Natural killer cell (primary cell): ENCODE measurements around the gene TET1. TPM values are rescaled to one million over a fixed set of nuclear protein-coding genes. Genes with fewer than 3 reads are reported as not detected.
"Not testable (repeated sequence)": the region's sequence is repeated elsewhere in the genome, so short reads cannot be mapped to it uniquely, and the experiment has no call there.

Experiments used
- ATAC-seq, 3 donors: fragments of 150-1000 bp in 2 of 3; fragments of 200-7000 bp in 1 of 3; cut with Tn5 transposase; 1 replicate in 1 of 3; 2 replicates in 2 of 3; pipeline ENCODE4 v1.10.0; 2021; ENCODE audit warnings: mild to moderate bottlenecking in 2 of 3, moderate library complexity in 2 of 3
- DNase-seq, 2 donors: peaks; one replicate each; pipeline versions ENCODE4 v3.0.0 to v3.0.0-alpha.2; 2013 to 2021; ENCODE audit warnings: mixed read lengths in 1 of 2
- H3K27ac ChIP-seq: one replicate; pipeline ENCODE4 v1.5.1; 2013; ENCODE audit warnings: mild to moderate bottlenecking, low read length
- H3K27me3 ChIP-seq: one replicate; pipeline ENCODE4 v1.6.1; 2013; ENCODE audit warnings: low read length; ENCODE audit not compliant: control insufficient read depth, insufficient read depth
- H3K36me3 ChIP-seq: one replicate; pipeline ENCODE4 v1.6.1; 2013; ENCODE audit warnings: low read length; ENCODE audit not compliant: control insufficient read depth, insufficient read depth
- H3K4me1 ChIP-seq: one replicate; pipeline ENCODE4 v1.6.1; 2013; ENCODE audit warnings: low read length; ENCODE audit not compliant: control insufficient read depth, insufficient read depth
- H3K4me3 ChIP-seq: one replicate; pipeline ENCODE4 v1.5.1; 2013; ENCODE audit warnings: low read length
- H3K9me3 ChIP-seq: one replicate; pipeline ENCODE4 v1.6.1; 2013; ENCODE audit warnings: low read length; ENCODE audit not compliant: control insufficient read depth, insufficient read depth
- H3K27ac Mint-ChIP-seq, 2 donors: one replicate each; pipeline ENCODE4 v1.8.0; 2022; ENCODE audit warnings: mild to moderate bottlenecking in 2 of 2, mixed read lengths in 2 of 2, moderate library complexity in 1 of 2
- H3K27me3 Mint-ChIP-seq, 2 donors: one replicate each; pipeline ENCODE4 v1.8.0; 2022; ENCODE audit warnings: low read depth in 2 of 2, mixed read lengths in 2 of 2
- H3K36me3 Mint-ChIP-seq: one replicate; pipeline ENCODE4 v1.8.0; 2022; ENCODE audit warnings: mixed read lengths
- H3K4me1 Mint-ChIP-seq, 2 donors: one replicate each; pipeline ENCODE4 v1.8.0; 2022; ENCODE audit warnings: mixed read lengths in 2 of 2
- H3K4me3 Mint-ChIP-seq: one replicate; pipeline ENCODE4 v1.8.0; 2022; ENCODE audit warnings: mild to moderate bottlenecking, moderate library complexity, mixed read lengths
- H3K9me3 Mint-ChIP-seq, 2 donors: one replicate each; pipeline ENCODE4 v1.8.0; 2022; ENCODE audit warnings: mixed read lengths in 2 of 2
- CTCF ChIP-seq: fragments of 200-600 bp; IDR thresholded peaks from one replicate; pipeline ENCODE4 v1.8.0; 2022; ENCODE audit warnings: antibody characterized with exemption
- WGBS: methylation state at CpG from one replicate; pipeline ENCODE4 v1.1.7; 2013; ENCODE audit warnings: missing lambda C conversion rate; ENCODE audit not compliant: insufficient coverage; 5-methylcytosine and 5-hydroxymethylcytosine counted together
- intact Hi-C: fragments of 100-400 bp; cut with micrococcal nuclease; formaldehyde crosslinking; loops from one replicate; pipeline ENCODE4 v1.14.2; 2022
- total RNA-seq, 4 donors: library from RNA; stranded (reverse); fragments of 120-200 nt in 1 of 4; gene quantifications; one replicate each; pipeline versions ENCODE4 v1.2.3 to v1.2.4, GENCODE V29; 2013 to 2022

The TET1 gene
- total RNA-seq, 3 donors from 2014 or later (not counting 1 experiment from before 2014, with no cell fraction given), result 4.0 to 5.9 (median 4.5) TPM

- 98% methylated on average over 4 of the region's 6 CpGs for WGBS
- no peak for DNase-seq
- Histone ChIP-seq H3K9me3 (no peaks in the 10 kb centered on the region), H3K36me3 (peaks cover 78% of the 10 kb centered on the region), H3K27ac (no peak overlapping the region), H3K4me3 (no peak overlapping the region), H3K27me3 (no peaks in the 10 kb centered on the region), H3K4me1 (no peaks in the 10 kb centered on the region)
- H3K4me1 Mint-ChIP-seq, result peaks cover 7 to 10% of the 10 kb centered on the region in 2 donors
- no peak overlapping the region for H3K27ac Mint-ChIP-seq
- no peaks in the 10 kb centered on the region for H3K27me3 Mint-ChIP-seq
- peaks cover 16% of the 10 kb centered on the region for H3K36me3 Mint-ChIP-seq
- no peaks in the 10 kb centered on the region for H3K9me3 Mint-ChIP-seq
- no peak for ATAC-seq
- H3K4me3 Mint-ChIP-seq, result no peak overlapping the region
- no peak for TF ChIP-seq CTCF
- intact Hi-C loops, result no loop called here
These were observed 175.0 kb downstream of the TET1 start for GRCh38 chr10:68735119-68735518.

GRCh38 chr10:68735739-68736138, 175.6 kb downstream of the TET1 start:
- DNase-seq, H3K9me3 Mint-ChIP-seq, H3K4me3 ChIP-seq, H3K4me3 Mint-ChIP-seq, H3K27ac Mint-ChIP-seq, intact Hi-C loops, H3K4me1 ChIP-seq, H3K27me3 ChIP-seq, H3K9me3 ChIP-seq, H3K27me3 Mint-ChIP-seq, H3K27ac ChIP-seq, ATAC-seq: not testable (repeated sequence)
- Mint-ChIP-seq H3K4me1 (peaks cover 7 to 10% of the 10 kb centered on the region in 2 donors), H3K36me3 (peaks cover 16% of the 10 kb centered on the region)
- peaks cover 79% of the 10 kb centered on the region for H3K36me3 ChIP-seq
- 68% methylated on average over 5 of the region's 7 CpGs for WGBS

GRCh38 chr10:68740676-68741075, 180.5 kb downstream of the TET1 start:
- H3K9me3 ChIP-seq, H3K4me3 ChIP-seq, H3K9me3 Mint-ChIP-seq, H3K27me3 Mint-ChIP-seq, H3K4me1 ChIP-seq, H3K27ac ChIP-seq, H3K27ac Mint-ChIP-seq, H3K4me3 Mint-ChIP-seq, ATAC-seq, intact Hi-C loops, DNase-seq, H3K27me3 ChIP-seq: not testable (repeated sequence)
- Mint-ChIP-seq H3K36me3 (peaks cover 16% of the 10 kb centered on the region), H3K4me1 (peaks cover 7 to 10% of the 10 kb centered on the region in 2 donors)
- WGBS, result 100% methylated on average over 5 of the region's 5 CpGs
- H3K36me3 ChIP-seq, result peaks cover 79% of the 10 kb centered on the region

GRCh38 chr10:68742397-68742796, 182.3 kb downstream of the TET1 start:
- H3K27ac ChIP-seq, result no peak overlapping the region
- H3K27me3 ChIP-seq, result no peaks in the 10 kb centered on the region
- intact Hi-C loops, result no loop called here
- H3K4me1 ChIP-seq, result no peaks in the 10 kb centered on the region
- WGBS, result 76% methylated on average over 5 of the region's 6 CpGs
- TF ChIP-seq CTCF, result no peak
- no peaks in the 10 kb centered on the region for H3K9me3 Mint-ChIP-seq
- peaks cover 0 to 7% of the 10 kb centered on the region in 2 donors for H3K4me1 Mint-ChIP-seq
- H3K27me3 Mint-ChIP-seq, result no peaks in the 10 kb centered on the region
- H3K4me3 ChIP-seq, result no peak overlapping the region
- H3K9me3 ChIP-seq, result no peaks in the 10 kb centered on the region
- H3K4me3 Mint-ChIP-seq, result no peak overlapping the region
- H3K36me3 Mint-ChIP-seq, result peaks cover 8% of the 10 kb centered on the region
- peaks cover 78% of the 10 kb centered on the region for H3K36me3 ChIP-seq
- ATAC-seq (no peak), DNase-seq (no peak)
- H3K27ac Mint-ChIP-seq, result no peak overlapping the region

Other genes starting within 250 kb of the TET1 start
- gene HNRNPH3, start 228.3 kb upstream of the TET1 start, total RNA-seq, result 100 to 1,000 TPM; 132 to 162 (median 142) TPM
- 1 to 10 TPM; 1.4 to 2.1 (median 1.4) TPM for gene PBLD, start 227.4 kb upstream of the TET1 start, total RNA-seq
- 10 to 100 TPM; 24.7 to 31.9 (median 31.4) TPM for gene RUFY2, start 153.1 kb upstream of the TET1 start, total RNA-seq
- gene DNA2, start 88.4 kb upstream of the TET1 start, total RNA-seq, result 1 to 10 TPM; 7.7 to 9.9 (median 8.6) TPM
- gene SLC25A16, start 32.8 kb upstream of the TET1 start, total RNA-seq, result 10 to 100 TPM; 30.2 to 31.5 (median 31.1) TPM
- gene CCAR1, start 160.9 kb downstream of the TET1 start, total RNA-seq, result 10 to 100 TPM; 73.7 to 84.1 (median 77.6) TPM